ENCODE results near the gene DAB2IP.

- TF ChIP-seq, protein P1, sequence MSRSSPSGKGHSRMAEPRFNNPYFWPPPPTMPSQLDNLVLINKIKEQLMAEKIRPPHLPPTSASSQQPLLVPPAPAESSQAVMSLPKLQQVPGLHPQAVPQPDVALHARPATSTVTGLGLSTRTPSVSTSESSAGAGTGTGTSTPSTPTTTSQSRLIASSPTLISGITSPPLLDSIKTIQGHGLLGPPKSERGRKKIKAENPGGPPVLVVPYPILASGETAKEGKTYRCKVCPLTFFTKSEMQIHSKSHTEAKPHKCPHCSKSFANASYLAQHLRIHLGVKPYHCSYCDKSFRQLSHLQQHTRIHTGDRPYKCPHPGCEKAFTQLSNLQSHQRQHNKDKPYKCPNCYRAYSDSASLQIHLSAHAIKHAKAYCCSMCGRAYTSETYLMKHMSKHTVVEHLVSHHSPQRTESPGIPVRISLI (tag by site-specific recombination; IDR thresholded peaks at IDR 0.05): no peak
- no peak for TF ChIP-seq ZSCAN18 (tag by site-specific recombination; IDR thresholded peaks at IDR 0.05)
- no peak for TF ChIP-seq CTCF (tag by site-specific recombination; IDR thresholded peaks at IDR 0.05)
- TF ChIP-seq ZNF324 (tag by site-specific recombination; IDR thresholded peaks at IDR 0.05): no peak
- no peak for TF ChIP-seq YY1 (tag by site-specific recombination; IDR thresholded peaks at IDR 0.05)
- TF ChIP-seq ZNF146 (tag by site-specific recombination; IDR thresholded peaks at IDR 0.05): no peak
- no peak for TF ChIP-seq ZNF747 (tag by site-specific recombination; IDR thresholded peaks at IDR 0.05)
- TF ChIP-seq ZNF549 (tag by site-specific recombination; IDR thresholded peaks at IDR 0.05): no peak
- TF ChIP-seq, protein P2, sequence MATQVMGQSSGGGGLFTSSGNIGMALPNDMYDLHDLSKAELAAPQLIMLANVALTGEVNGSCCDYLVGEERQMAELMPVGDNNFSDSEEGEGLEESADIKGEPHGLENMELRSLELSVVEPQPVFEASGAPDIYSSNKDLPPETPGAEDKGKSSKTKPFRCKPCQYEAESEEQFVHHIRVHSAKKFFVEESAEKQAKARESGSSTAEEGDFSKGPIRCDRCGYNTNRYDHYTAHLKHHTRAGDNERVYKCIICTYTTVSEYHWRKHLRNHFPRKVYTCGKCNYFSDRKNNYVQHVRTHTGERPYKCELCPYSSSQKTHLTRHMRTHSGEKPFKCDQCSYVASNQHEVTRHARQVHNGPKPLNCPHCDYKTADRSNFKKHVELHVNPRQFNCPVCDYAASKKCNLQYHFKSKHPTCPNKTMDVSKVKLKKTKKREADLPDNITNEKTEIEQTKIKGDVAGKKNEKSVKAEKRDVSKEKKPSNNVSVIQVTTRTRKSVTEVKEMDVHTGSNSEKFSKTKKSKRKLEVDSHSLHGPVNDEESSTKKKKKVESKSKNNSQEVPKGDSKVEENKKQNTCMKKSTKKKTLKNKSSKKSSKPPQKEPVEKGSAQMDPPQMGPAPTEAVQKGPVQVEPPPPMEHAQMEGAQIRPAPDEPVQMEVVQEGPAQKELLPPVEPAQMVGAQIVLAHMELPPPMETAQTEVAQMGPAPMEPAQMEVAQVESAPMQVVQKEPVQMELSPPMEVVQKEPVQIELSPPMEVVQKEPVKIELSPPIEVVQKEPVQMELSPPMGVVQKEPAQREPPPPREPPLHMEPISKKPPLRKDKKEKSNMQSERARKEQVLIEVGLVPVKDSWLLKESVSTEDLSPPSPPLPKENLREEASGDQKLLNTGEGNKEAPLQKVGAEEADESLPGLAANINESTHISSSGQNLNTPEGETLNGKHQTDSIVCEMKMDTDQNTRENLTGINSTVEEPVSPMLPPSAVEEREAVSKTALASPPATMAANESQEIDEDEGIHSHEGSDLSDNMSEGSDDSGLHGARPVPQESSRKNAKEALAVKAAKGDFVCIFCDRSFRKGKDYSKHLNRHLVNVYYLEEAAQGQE (tag by site-specific recombination; IDR thresholded peaks at IDR 0.05): no peak
- TF ChIP-seq ZNF561 (tag by site-specific recombination; IDR thresholded peaks at IDR 0.05; ENCODE audit: borderline replicate concordance): no peak
- TF ChIP-seq HOXA7 (CRISPR knock-in tag; IDR thresholded peaks at IDR 0.05; ENCODE audit: borderline replicate concordance): no peak
- no peak for TF ChIP-seq ZNF184 (tag by site-specific recombination; IDR thresholded peaks at IDR 0.05)
- TF ChIP-seq PBX3 (CRISPR knock-in tag; IDR thresholded peaks at IDR 0.05): no peak
- TF ChIP-seq TCF7L2 (IDR thresholded peaks at IDR 0.05; ENCODE audit: borderline replicate concordance, low read depth, low read length): no peak
Measured at GRCh38 chr9:121667214-121667613, 15.8 kb downstream of the DAB2IP start.
